Measurements from ENCODE around the gene C10orf90.

DNA sequence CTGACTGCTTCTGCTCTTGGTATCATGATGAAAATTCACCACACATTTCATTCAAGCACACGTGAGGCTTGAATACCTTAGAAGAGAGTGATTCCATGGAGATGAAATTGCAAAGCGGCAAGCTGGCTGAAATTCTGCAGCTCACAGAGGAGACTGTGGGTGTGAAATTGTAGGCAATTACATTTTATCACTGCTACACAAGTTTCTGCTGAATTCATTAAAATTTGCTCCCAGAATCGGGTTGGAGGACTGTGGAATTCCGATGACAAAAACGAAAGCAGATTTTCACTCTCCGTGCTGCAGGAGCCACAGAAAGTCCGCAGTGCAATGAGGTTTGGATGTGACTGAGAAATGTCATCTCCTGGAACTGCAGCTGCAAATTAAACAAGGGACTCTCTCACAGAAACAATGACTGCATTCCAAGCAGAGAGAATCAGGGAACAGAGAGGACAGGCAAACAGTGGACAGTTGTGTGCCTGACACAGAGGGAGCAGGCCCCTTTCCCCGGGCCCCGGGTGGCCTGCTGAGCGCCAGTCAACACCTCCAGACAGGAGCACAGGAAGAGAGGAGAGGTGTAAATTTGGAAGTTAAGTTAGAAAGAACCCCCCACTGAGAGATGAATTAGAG is 109.1 kb downstream of the C10orf90 start:
- TF ChIP-seq ZNF23 (tag by site-specific recombination; IDR thresholded peaks at IDR 0.05; ENCODE audit: borderline replicate concordance) (no peak), ZNF513 (tag by site-specific recombination; IDR thresholded peaks at IDR 0.05) (no peak), ZNF18 (tag by site-specific recombination; IDR thresholded peaks at IDR 0.05) (no peak), ZNF184 (tag by site-specific recombination; IDR thresholded peaks at IDR 0.05) (no peak)
- TF ChIP-seq, protein P1, sequence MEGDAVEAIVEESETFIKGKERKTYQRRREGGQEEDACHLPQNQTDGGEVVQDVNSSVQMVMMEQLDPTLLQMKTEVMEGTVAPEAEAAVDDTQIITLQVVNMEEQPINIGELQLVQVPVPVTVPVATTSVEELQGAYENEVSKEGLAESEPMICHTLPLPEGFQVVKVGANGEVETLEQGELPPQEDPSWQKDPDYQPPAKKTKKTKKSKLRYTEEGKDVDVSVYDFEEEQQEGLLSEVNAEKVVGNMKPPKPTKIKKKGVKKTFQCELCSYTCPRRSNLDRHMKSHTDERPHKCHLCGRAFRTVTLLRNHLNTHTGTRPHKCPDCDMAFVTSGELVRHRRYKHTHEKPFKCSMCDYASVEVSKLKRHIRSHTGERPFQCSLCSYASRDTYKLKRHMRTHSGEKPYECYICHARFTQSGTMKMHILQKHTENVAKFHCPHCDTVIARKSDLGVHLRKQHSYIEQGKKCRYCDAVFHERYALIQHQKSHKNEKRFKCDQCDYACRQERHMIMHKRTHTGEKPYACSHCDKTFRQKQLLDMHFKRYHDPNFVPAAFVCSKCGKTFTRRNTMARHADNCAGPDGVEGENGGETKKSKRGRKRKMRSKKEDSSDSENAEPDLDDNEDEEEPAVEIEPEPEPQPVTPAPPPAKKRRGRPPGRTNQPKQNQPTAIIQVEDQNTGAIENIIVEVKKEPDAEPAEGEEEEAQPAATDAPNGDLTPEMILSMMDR (tag by site-specific recombination; IDR thresholded peaks at IDR 0.05): no peak
- TF ChIP-seq, protein P2, sequence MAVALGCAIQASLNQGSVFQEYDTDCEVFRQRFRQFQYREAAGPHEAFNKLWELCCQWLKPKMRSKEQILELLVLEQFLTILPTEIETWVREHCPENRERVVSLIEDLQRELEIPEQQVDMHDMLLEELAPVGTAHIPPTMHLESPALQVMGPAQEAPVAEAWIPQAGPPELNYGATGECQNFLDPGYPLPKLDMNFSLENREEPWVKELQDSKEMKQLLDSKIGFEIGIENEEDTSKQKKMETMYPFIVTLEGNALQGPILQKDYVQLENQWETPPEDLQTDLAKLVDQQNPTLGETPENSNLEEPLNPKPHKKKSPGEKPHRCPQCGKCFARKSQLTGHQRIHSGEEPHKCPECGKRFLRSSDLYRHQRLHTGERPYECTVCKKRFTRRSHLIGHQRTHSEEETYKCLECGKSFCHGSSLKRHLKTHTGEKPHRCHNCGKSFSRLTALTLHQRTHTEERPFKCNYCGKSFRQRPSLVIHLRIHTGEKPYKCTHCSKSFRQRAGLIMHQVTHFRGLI (tag by site-specific recombination; IDR thresholded peaks at IDR 0.05): no peak

Data from HEK293 (cell line).